GM20431 (cell line): Measurements from ENCODE around the gene BRIP1.

Experiments
- in situ Hi-C: fragments of 300-500 bp; cut with MseI, MboI; formaldehyde crosslinking; loops from one replicate; pipeline ENCODE4 v1.15.0; 2020; ENCODE audit warnings: low sequenced_read_pairs; ENCODE audit not compliant: unreplicated experiment

The BRIP1 gene

DNA sequence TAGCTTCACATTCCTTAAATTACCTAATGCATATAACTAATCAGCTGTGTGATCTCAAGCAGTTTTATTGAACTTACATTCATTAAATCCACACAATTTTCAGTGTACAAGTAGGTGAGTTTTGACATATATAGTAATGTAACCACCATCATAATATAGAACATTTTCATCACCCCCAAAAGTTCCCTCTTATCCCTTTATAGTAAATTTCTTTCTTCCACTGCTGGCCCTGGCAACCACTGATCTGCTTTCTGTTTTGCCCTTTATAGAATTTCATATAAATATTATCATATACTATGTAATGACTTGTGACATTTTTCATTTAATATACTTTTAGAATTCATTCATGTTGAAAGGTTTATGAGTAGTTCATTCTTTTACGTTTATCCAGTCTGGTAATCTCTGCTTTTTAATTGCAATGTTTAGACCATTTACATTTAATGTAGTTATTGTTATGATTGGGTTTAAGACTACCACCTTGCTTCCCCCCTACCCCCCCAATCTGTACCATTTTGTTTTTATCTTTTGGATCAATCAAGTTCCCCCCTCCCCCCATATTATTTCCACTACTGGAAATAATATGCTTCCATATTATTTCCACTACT, 147.0 kb downstream of the BRIP1 start:
- in situ Hi-C loops = no loop called here

DNA sequence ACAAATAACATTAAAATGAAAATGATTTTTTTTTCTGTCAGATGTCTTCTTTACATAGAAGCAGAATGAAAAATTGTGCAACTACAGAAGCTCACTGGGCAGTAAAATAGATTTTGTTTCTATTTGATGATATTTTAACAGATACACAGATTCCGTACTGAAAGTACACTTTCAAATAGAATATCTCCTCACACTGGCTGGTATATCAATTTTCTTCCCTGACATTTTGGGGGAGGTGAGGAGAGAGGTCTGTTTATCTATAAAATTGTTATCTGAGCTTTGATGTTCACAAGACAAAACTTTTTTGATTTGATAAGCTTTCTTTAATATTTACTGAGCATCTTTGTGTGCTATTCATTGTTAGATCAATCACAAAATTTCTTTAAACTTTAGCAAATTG, 148.0 kb downstream of the BRIP1 start:
- in situ Hi-C loops = no loop called here

DNA sequence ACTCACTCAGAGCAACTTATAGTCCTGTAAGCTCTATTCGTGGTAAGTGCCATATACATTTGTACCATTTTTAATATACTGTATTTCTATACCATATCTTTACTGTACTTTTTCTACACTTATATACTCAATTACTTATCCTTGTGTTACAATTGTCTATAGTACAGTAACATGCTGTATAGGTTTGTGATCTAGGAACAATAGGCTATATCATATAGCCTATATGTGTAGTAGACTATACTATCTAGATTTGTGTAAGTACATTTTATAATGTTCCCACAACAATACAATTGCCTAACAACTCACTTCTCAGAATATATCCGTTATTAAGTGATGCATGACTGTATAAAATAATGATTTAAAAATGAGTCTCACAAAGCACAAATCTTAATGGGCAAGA, 149.0 kb downstream of the BRIP1 start:
- in situ Hi-C loops = no loop called here

DNA sequence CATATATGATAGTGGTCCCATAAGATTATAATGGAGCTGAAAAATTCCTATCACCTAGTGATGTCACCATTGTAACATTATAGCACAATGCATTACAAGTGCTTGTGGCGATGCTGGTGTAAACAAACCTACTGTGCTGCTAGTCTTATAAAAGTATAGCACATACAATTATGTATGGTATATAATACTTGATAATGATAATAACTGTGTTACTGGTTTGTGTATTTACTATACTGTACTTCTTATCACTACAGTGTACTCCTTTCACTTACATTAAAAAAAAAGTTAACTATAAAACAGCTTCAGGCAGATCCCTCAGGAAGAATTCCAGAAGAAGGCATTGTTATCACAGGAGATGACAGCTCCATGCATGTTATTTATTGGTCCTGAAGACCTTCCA, 150.3 kb downstream of the BRIP1 start:
- in situ Hi-C loops = no loop called here

DNA sequence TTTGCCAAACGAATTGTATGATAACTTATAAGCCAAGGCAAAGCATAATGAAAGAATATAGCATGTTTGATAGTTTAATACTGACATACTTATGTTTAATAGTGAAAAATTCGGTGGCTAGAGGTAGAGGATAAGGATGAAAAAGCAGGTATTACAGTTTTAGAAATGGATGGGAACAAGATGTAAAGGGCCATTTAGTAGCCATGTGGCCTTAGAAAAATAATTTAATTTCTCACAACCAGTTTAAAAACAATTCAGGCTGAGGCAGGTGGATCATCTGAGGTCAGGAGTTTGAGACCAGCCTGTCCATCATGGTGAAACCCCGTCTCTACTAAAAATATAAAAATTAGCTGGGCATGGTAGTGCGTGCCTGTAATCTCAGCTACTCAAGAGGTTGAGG, 152.8 kb downstream of the BRIP1 start:
- in situ Hi-C loops = no loop called here

DNA sequence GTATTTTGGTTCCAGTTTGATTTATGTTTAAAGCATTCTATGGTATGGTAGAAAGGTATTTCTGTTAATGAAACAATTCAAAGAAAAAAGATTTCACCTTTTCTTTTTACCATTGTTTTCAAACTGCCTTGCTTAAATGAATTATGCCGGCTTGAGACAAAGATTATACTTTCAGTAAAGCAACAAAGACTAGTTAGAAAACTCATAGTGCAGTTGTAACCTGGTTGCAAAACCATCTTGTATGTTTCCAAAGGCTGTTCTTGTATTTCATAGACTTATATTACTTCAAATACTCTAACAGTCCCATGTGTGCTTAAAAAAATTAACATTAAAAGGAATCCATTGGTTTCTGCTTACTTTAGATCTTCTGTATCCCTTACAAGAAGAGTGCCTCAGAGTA, 153.8 kb downstream of the BRIP1 start:
- in situ Hi-C loops = no loop called here

DNA sequence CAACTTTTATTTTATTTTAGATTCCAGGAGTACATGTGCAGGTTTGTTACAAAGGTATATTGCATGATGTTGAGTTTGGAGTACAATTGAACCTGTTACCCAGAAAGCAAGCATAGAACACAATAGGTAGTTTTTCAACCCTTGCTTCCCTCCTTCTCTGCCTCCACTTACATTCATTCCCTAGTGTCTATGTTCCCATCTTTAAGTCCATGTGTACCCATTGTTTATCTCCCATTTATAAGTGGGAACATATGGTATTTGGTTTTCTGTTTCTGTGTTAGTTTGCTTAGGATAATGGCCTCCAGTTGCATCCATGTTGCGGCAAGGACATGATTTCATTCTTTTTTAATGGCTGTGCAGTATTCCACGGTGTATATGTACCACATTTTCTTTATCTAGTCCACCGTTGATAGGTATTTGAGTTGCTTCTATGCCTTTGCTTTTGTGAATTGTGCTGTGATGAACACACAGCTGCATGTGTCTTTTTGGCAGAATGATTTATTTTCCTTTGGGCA, 158.3 kb downstream of the BRIP1 start:
- in situ Hi-C loops = no loop called here

DNA sequence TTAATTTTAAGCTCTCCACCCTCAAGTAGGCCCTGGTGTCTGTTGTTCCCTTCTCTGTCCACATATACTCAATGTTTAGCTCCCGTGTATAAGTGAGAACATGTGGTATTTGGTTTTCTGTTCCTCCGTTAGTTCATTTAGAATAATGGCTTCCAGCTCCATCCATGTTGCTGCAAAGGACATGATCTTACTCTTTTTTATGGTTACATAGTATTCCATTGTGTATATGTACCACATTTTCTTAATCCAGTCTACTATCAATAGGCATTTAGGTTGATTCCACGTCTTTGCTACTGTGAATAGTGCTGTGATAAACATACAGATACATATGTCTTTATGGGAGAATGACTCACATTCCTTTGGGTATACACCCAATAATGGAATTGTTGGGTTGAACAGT, 160.9 kb downstream of the BRIP1 start:
- in situ Hi-C loops = no loop called here

DNA sequence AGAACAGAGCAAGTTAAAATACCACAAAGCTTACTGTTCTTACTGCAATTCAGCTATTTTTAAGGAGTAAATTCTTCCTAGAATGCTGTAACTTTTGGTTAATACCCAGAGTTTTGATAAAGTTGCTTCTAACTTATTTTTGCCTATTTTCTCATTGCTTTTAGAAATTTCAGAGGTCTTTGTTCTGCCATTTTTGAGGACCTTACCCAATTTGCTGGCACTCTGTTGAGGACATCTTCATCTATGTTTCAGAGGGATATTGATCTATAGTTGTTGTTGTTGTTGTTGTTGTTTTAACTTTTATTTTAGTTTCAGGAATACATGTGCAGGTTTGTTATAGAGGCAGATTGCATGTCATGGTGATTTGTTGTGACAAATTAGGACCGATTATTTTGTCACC, 161.3 kb downstream of the BRIP1 start:
- in situ Hi-C loops = no loop called here

DNA sequence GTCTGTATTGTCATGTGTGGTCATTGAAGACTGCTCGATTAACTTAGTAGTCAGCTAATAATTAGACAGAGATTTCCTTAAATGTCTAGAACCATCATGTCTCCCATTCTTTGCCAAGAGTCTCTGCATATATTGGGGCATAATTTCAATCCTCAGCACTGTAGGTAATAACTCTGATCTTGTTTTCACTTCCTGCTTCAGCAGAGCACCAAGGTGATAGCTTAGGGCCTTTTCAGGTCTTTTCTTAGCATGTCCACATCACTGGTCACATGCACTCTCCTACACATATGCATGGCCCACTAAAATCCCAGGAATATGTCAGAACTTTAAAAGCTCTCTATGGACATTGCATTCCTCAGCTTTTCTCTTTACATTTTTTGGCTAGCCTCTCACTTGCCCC, 162.0 kb downstream of the BRIP1 start:
- in situ Hi-C loops = no loop called here

DNA sequence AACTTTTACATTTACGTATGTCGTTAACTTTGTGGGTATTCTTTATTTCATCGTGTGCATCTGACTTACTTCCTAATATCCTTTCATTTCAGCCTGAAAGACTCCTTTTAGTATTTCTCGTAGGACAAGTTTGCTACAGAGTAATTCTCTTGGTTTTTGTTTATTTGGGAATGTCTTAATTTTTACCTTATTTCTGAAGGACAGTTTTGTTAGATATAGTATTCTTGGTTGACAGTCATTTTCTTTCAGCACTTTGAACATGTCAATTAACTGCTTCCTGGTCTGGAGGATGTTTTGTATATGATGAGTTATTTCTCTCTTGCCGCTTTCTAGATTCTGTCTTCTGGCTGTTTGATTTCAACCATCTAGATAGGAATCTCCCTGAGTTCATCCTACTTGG, 163.1 kb downstream of the BRIP1 start:
- in situ Hi-C loops = no loop called here

DNA sequence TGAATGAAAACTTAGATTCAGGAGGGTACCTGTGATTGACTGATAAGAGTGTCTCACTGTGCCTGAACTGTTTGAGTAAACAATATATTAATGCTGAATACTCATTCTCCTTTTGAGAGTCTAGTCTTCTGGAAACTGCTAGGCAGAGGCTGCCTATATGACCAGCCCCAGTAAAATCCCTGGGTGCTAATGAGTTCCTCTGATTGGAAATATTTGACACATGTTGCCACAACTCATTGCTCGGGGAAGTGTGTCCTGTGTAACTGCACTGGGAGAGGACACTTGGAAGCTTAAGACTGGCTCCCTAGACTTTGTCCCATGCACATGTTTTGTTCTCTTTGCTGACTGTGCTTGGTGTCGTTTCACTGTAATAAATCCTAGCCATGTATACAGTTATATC, 163.6 kb downstream of the BRIP1 start:
- in situ Hi-C loops = no loop called here

DNA sequence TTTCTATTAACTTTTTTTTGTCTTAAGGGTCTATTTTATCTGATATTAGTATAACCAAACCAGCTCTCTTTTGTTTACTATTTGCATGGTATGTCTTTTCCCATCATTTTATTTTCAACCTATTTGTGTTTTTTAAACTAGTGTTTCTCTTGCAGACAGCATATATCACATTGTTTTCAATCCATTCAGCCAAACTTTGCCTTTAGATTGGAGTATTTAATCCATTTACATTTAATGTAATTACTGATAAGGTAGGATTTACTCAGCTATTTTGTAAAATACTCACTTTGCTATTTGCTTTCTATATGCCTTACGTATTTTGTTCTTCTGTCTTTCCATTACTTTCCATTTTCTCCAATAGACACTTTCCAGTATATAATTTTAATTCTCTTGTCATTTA, 164.3 kb downstream of the BRIP1 start:
- in situ Hi-C loops = no loop called here

DNA sequence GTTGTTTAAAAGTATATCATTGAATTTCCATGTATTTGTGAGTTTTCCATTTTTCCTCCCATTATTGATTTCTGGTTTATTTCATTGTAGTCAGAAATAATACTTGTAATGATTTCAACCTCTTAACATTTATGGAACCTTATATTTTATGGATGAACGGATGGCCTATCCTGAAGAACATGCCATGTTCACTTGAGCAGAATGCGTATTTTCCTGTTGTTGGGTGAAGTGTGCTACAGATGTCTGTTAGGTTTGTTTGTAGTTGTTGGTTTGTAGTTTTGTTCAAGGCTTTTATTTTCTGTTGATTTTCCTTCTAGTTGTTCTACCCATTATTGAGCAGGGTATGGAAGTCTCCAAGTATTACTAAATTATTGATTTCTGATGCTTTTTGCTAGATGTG, 165.1 kb downstream of the BRIP1 start:
- in situ Hi-C loops = no loop called here

DNA sequence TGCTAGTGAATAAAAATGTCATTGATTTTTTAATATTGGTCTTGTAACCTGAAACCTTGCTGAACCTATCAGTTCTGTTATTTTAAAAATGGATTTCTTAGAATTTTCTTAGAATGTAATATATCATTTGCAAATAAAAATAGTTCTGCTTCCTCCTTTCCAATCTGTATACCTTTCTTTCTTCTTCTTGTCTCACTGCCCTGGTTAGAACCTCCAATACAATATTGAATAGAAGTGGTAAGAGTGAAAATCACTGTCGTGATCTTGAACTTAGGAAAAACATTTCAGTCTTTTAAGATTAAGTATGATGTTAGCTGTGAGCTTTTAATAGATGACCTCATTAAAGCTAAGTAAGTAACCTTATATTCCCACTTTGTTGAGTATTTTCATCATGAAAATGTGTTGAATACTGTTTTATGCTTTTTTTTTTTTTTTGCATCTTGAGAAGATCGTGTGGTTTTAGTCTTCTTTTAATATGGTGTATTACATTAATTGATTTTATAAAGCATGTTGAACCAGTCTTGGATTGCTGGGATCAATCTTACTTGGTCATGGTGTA, 167.5 kb downstream of the BRIP1 start:
- in situ Hi-C loops = no loop called here

DNA sequence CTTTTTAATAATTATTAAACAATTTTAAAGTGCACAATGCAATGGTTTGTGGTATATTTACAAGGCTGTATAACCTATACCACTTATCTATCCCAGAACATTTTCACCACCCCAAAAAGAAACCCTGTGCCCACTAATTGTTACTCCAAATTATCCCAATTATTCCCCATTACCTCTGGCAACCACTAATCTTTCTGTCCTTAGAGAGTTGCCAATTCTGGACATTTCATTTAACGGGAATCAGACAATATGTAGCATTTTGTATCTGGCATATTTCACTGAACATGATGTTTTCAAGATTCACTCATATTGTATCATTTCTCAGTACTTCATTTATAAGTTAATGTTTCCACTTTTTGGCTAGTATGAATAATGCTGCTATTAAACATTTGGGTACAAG, 169.2 kb downstream of the BRIP1 start:
- in situ Hi-C loops = no loop called here

DNA sequence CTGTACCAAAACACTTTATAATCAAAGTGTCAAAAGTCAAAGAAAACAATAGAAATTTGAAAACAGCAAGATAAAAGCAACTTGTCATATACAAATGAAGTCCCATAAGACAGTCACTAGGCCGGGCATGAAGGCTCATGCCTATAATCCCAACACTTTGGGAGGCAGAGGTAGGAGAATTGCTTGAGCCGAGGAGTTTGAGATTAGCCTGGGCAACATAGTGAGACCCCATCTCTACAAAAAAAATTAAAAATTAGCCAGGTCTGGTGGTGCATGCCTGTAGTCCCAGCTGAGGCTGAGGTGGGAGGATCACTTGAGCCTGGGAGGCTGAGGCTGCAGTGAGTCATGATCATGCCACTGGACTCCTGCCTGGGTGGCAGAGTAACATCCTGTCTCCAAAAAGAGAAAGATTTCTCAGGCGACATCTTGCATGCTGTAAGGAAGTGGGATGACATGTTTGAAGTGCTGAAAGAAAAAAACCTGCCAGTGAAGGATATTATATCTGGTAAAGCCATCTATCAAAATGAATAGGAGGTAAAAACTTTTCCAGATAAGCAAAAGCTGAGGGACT, 173.6 kb downstream of the BRIP1 start:
- in situ Hi-C loops = no loop called here

DNA sequence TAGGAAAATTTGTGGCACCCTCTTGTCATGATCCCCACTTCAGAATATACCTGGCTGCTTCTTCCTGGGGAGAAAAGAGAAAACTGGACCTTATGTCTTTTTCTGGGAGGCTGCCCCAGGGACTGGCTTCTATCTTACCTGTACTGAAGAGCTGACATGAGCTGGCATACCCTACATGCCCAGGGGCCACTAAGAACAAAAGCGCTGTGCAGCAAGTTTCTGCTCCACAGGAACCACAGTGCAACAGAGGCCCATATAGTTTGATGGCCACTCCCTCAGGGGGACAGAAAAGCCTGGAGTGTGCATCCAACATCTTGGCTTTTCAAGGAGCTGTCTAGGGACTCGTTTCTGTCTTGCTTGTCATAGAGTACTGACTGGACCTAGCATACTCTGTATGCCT, 175.6 kb downstream of the BRIP1 start:
- in situ Hi-C loops = no loop called here

DNA sequence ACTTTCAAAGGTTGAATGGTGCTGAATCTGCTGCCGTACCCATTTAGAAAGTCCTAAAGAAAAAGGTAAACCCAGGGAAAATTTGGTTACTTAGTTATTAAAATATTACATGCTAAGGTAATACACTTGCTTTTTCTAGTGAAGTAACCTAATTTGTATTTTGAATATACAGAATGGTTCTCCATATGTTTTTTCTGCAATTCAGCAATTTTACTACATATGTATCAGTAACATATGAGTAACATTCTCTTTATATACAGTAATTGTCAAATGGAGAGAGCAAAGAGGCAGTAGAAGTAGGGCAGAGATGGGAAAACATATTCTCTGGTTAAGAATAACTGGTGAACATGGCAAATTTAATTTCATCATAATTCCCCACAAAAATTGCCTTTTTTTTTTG, 177.2 kb downstream of the BRIP1 start:
- in situ Hi-C loops = no loop called here

DNA sequence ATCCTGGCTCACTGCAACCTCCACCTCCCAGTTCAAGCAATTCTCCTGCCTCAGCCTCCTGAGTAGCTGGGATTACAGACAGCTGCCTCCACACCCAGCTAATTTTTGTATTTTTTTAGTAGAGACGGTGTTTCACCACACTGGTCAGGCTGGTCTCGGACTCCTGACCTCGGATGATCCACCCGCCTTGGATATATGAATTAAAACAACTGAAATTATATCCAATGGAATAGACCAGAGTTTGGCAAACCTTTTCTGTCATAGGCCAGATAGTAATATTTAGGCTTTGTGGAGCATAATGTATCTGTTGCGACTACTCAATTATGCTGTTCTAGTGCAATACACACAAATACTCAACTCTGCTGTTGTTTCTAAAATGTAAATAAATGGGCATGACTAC, 178.5 kb downstream of the BRIP1 start:
- in situ Hi-C loops = no loop called here

DNA sequence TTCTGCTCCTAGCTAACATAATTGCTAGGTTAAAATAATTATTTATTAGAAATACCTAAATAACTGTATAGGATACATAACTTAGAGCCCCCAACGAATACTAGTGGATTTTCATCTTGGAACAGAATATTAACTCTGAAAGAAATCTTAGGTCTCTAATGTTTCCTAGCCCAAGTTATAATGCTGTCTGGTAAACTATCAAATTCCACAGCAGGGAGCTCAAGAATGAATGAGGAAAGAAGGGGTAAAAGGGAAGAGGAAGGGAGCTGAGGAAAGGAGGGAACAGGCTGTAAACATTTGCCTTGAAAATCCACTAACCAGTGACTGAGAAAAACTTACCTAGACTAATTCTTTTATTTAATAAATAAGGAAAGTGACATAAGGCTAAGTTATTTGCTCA, 179.2 kb downstream of the BRIP1 start:
- in situ Hi-C loops = no loop called here

DNA sequence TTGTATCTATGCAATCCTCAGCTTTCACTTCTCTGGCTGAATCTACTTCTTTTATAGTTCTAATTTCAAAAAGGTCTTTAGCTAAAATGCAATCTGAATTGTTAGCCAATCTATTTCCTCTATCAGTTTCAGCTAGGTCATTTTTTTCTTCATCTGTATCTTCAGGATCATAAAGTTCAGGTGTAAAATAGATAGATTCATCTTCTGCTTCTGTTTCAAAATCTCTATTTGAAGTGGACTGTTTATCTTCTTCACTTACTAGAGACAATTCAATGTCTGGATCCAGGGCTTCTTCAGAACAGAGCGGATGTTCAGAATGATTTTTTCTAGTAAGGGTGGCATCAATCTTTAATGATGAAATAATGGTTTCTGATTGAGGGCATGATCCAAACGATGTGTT, 179.9 kb downstream of the BRIP1 start:
- in situ Hi-C loops = no loop called here
